K562 (cell line): ENCODE data around the gene ROBO1. TPM values are rescaled to one million over a fixed set of nuclear protein-coding genes. Genes with fewer than 3 reads are reported as not detected.

Source experiments
- ATAC-seq: fragments of 200-7000 bp; cut with Tn5 transposase; 3 replicates; pipeline ENCODE4 v1.9.1; 2020; ENCODE audit warnings: moderate library complexity
- BruUV-seq: library from RNA; stranded (reverse); fragments of 400-500 nt; replicated peaks from 2 replicates; lab custom pipeline; 2021; lab: Mats Ljungman, UMichigan
- CTCF ChIA-PET: fragments of 300-600 bp; formaldehyde crosslinking; extraction: SDS; loops from one replicate; lab custom pipeline; 2021; ENCODE audit warnings: low intra/inter-chr PET ratio; lab: Yijun Ruan, JAX
- POLR2A ChIA-PET: fragments of 300-600, 350-650 bp; sonication (Branson Sonifier 250); formaldehyde crosslinking; extraction: SDS; loops from one replicate; lab custom pipeline; 2021; ENCODE audit warnings: antibody characterized with exemption, inconsistent platforms; lab: Yijun Ruan, JAX
- DNase-seq, 4 experiments: peaks; one replicate each; pipeline versions ENCODE4 v3.0.0 to v3.0.0-alpha.2; 2011 to 2018; ENCODE audit warnings: low spot score in 3 of 4, mixed read lengths in 3 of 4; ENCODE audit errors: extremely low read depth in 1 of 4
- FAIRE-seq: peaks from 2 replicates; lab custom pipeline; 2011; peaks lifted over from hg19 to GRCh38; lab: Jason Lieb, UNC
- H2AFZ ChIP-seq: 2 replicates; pipeline ENCODE4 v1.6.0; 2011; ENCODE audit warnings: low read depth, low read length, control low read depth, inconsistent platforms
- H3K27ac ChIP-seq: fragments of 200-600 bp; 3 replicates; pipeline ENCODE4 v1.8.0; 2011; ENCODE audit warnings: low read depth, mild to moderate bottlenecking, control low read depth, inconsistent platforms, low read length, moderate library complexity, mixed read lengths; ENCODE audit errors: extremely low read depth
- H3K27me3 ChIP-seq, 2 experiments: fragments of 300-600 bp in 1 of 2; 2 replicates in 1 of 2; 3 replicates in 1 of 2; pipeline versions ENCODE4 v1.6.0 to v1.8.0; 2011; ENCODE audit warnings: inconsistent platforms in 2 of 2, low read length in 2 of 2, mild to moderate bottlenecking in 1 of 2, mixed read lengths in 1 of 2, moderate library complexity in 1 of 2; ENCODE audit not compliant: control insufficient read depth in 2 of 2, insufficient read depth in 2 of 2
- H3K36me3 ChIP-seq: fragments of 300-600 bp; 3 replicates; pipeline ENCODE4 v1.8.0; 2011; ENCODE audit warnings: mild to moderate bottlenecking, low read length, inconsistent platforms; ENCODE audit not compliant: control insufficient read depth, insufficient read depth
- H3K4me1 ChIP-seq, 2 experiments: fragments of 200-600 bp in 1 of 2; replicated peaks in 1 of 2; 2 replicates in 1 of 2; 3 replicates in 1 of 2; pipeline versions ENCODE4 v1.5.1 to v1.8.0; 2011; ENCODE audit warnings: inconsistent platforms in 2 of 2, low read length in 2 of 2, mild to moderate bottlenecking in 1 of 2, mixed read lengths in 1 of 2, moderate library complexity in 1 of 2; ENCODE audit not compliant: control insufficient read depth in 2 of 2, insufficient read depth in 2 of 2
- H3K4me2 ChIP-seq: 2 replicates; pipeline ENCODE4 v1.6.1; 2011; ENCODE audit warnings: low read length, control low read depth, inconsistent platforms, mixed read lengths; ENCODE audit not compliant: insufficient read depth
- H3K4me3 ChIP-seq: fragments of 200-600 bp; sonication (generic), shearing (Covaris generic); 2 replicates; pipeline ENCODE4 v1.5.1; 2016; ENCODE audit warnings: control low read depth, inconsistent platforms
- H3K79me2 ChIP-seq: fragments of 200-600 bp; 3 replicates; pipeline ENCODE4 v1.8.0; 2011; ENCODE audit warnings: low read length, inconsistent platforms; ENCODE audit not compliant: control insufficient read depth, insufficient read depth
- H3K9ac ChIP-seq, 2 experiments: 2 replicates each; pipeline versions ENCODE4 v1.6.0 to v1.6.1; 2011; ENCODE audit warnings: low read depth in 2 of 2, low read length in 2 of 2, control low read depth in 1 of 2, inconsistent platforms in 1 of 2, mild to moderate bottlenecking in 1 of 2, mixed read lengths in 1 of 2; ENCODE audit not compliant: insufficient read depth in 1 of 2
- H3K9me1 ChIP-seq: one replicate; pipeline ENCODE4 v1.6.0; 2011; ENCODE audit warnings: inconsistent platforms, mild to moderate bottlenecking, low read length, moderate library complexity; ENCODE audit not compliant: control insufficient read depth, insufficient read depth
- H3K9me3 ChIP-seq: replicated peaks from 2 replicates; pipeline ENCODE4 v1.5.1; 2011; ENCODE audit warnings: low read depth, low read length, inconsistent platforms; ENCODE audit not compliant: control insufficient read depth, insufficient read depth
- H4K20me1 ChIP-seq: replicated peaks from 2 replicates; pipeline ENCODE4 v1.6.1; 2011; ENCODE audit warnings: low read length, inconsistent platforms, mixed read lengths; ENCODE audit not compliant: control insufficient read depth, insufficient read depth
- BCLAF1 ChIP-seq, 2 experiments: fragments of 450-650 bp in 1 of 2; IDR thresholded peaks; 2 replicates each; pipeline ENCODE4 v1.6.1; 2011 to 2017; ENCODE audit warnings: low read depth in 2 of 2, antibody characterized with exemption in 1 of 2, borderline replicate concordance in 1 of 2, low read length in 1 of 2, mild to moderate bottlenecking in 1 of 2, mixed read lengths in 1 of 2; ENCODE audit not compliant: control insufficient read depth in 1 of 2
- CBFA2T3 ChIP-seq: fragments of 450-650 bp; IDR thresholded peaks from 2 replicates; pipeline ENCODE4 v1.6.1; 2017
- GTF2A2 ChIP-seq: IDR thresholded peaks from 2 replicates; pipeline ENCODE4 v1.6.1; 2016; ENCODE audit warnings: mild to moderate bottlenecking, missing genetic modification characterization, missing compliant biosample characterization
- MIER1 ChIP-seq: fragments of 450-650 bp; IDR thresholded peaks from 2 replicates; pipeline ENCODE4 v1.6.1; 2016; ENCODE audit warnings: antibody characterized with exemption, mild to moderate bottlenecking, low read depth
- NBN ChIP-seq: fragments of 450-650 bp; IDR thresholded peaks from 2 replicates; pipeline ENCODE4 v1.6.1; 2016; ENCODE audit warnings: low read depth, mild to moderate bottlenecking
- NFATC3 ChIP-seq: fragments of 450-650 bp; IDR thresholded peaks from 2 replicates; pipeline ENCODE4 v1.6.1; 2017; ENCODE audit warnings: mild to moderate bottlenecking
- SAFB2 ChIP-seq: fragments of 200-400 bp; formaldehyde crosslinking; IDR thresholded peaks from 2 replicates; pipeline ENCODE4 v1.6.1; 2018; ENCODE audit warnings: borderline replicate concordance, low read length, low read depth, moderate library complexity; ENCODE audit not compliant: severe bottlenecking
- TAF15 ChIP-seq: fragments of 200-400 bp; formaldehyde crosslinking; IDR thresholded peaks from 2 replicates; pipeline ENCODE4 v1.6.1; 2017; ENCODE audit warnings: mild to moderate bottlenecking, low read depth, low read length, moderate library complexity
- TOE1 ChIP-seq, 2 experiments: fragments of 450-650 bp in 1 of 2; sonication (generic) in 1 of 2; formaldehyde crosslinking in 1 of 2; IDR thresholded peaks; 2 replicates each; pipeline versions ENCODE4 v1.7.1 to v1.8.0; 2016 to 2022; ENCODE audit warnings: borderline replicate concordance in 2 of 2, mild to moderate bottlenecking in 2 of 2, antibody characterized with exemption in 1 of 2, inconsistent platforms in 1 of 2, low read depth in 1 of 2, missing genetic modification reagents in 1 of 2, moderate library complexity in 1 of 2
- ZNF174 ChIP-seq: fragments of 250-450 bp; sonication (Bioruptor Pico); IDR thresholded peaks from 2 replicates; pipeline ENCODE4 v1.4.0; 2020; ENCODE audit warnings: mild to moderate bottlenecking
- ZNF75A ChIP-seq: fragments of 450-650 bp; formaldehyde crosslinking; IDR thresholded peaks from 2 replicates; pipeline ENCODE4 v1.4.0; 2020; ENCODE audit warnings: mild to moderate bottlenecking
- in situ Hi-C: fragments of 300-500 bp; cut with MboI; formaldehyde crosslinking; loops from 4 replicates; pipeline ENCODE4 v1.15.0; 2018; ENCODE audit warnings: inconsistent platforms, mixed read lengths
- intact Hi-C: fragments of 100-400 bp; cut with micrococcal nuclease; formaldehyde crosslinking; loops from 2 replicates; pipeline ENCODE4 v1.14.2; 2022
- polyA plus RNA-seq, 8 experiments: library from polyadenylated mRNA; depleted of rRNA in 4 of 8; stranded (reverse) in 5 of 8; unstranded in 3 of 8; fragments of >200 nt; fragmentation: Nextera tagmentation in 2 of 8; fragmentation: Illumina TruSeq in 1 of 8; extraction: Ambion mirVana in 2 of 8; extraction: Trizol in 1 of 8; gene quantifications; 2 replicates each; pipeline versions ENCODE4 v1.2.1 to v1.2.3, GENCODE V29; 2011 to 2014; ENCODE audit warnings: inconsistent platforms in 1 of 8, missing spikeins in 1 of 8
- total RNA-seq, 7 experiments: library from RNA; depleted of rRNA in 6 of 7; stranded (reverse); fragments of >200 nt in 6 of 7; fragmentation: Illumina TruSeq in 2 of 7; extraction: Trizol in 2 of 7; gene quantifications; 2 replicates each; pipeline versions ENCODE4 v1.2.1 to v1.2.3, GENCODE V29; 2011 to 2021; ENCODE audit warnings: low replicate concordance in 1 of 7

Gene ROBO1
- total and polyA plus RNA-seq, 9 of the 15 experiments (the other 6 are each of a cell fraction or from before 2014, with no cell fraction given), result 0.01 to 0.53 (median 0.17) TPM; not detected in 5

- H3K27me3 ChIP-seq, result no peaks in the 10 kb centered on the region
- H3K36me3 ChIP-seq, result no peaks in the 10 kb centered on the region
- ATAC-seq (no peak), FAIRE-seq (no peak), DNase-seq (no peak)
- H2AFZ ChIP-seq, result no peak overlapping the region
- no TSS peak for BruUV-seq
- H3K9me3 ChIP-seq, result no peaks in the 10 kb centered on the region
- H3K9ac ChIP-seq, result no peak overlapping the region
- no peak overlapping the region for H3K4me2 ChIP-seq
- TF ChIP-seq TOE1 (IDR thresholded peaks at IDR 0.05; ENCODE audit: borderline replicate concordance) (no peak), TOE1 (CRISPR knock-in tag; IDR thresholded peaks at IDR 0.05; ENCODE audit: borderline replicate concordance, low read depth) (no peak), ZNF75A (CRISPR knock-in tag) (no peak), BCLAF1 (IDR thresholded peaks at IDR 0.05; ENCODE audit: borderline replicate concordance in 1 of 2, control insufficient read depth in 1 of 2, low read depth in 2 of 2, low read length in 1 of 2) (no peak), NBN (no peak), GTF2A2 (tag) (no peak), CBFA2T3 (no peak), MIER1 (no peak), ZNF174 (CRISPR knock-in tag) (no peak), TAF15 (no peak), SAFB2 (no peak), NFATC3 (no peak)
- H3K4me1 ChIP-seq, result no peaks in the 10 kb centered on the region
- H3K9me1 ChIP-seq, result no peaks in the 10 kb centered on the region
- in situ Hi-C loops, result no loop called here
- H3K79me2 ChIP-seq, result no peaks in the 10 kb centered on the region
- H4K20me1 ChIP-seq, result no peaks in the 10 kb centered on the region
- ChIA-PET POLR2A (no interaction called here), CTCF (no interaction called here)
- no peak overlapping the region for H3K4me3 ChIP-seq
- H3K27ac ChIP-seq, result no peak overlapping the region
- intact Hi-C loops, result no loop called here
Observed at GRCh38 chr3:78781351-78781750, 986.4 kb downstream of the ROBO1 start.
